Activated T-cell treated with anti-CD3 and anti-CD28 coated beads, Interleukin-2, amount 50 U/mL, for 72 hours (primary cell): ENCODE measurements around the gene RTN4RL1. TPM values are rescaled to one million over a fixed set of nuclear protein-coding genes. Genes with fewer than 3 reads are reported as not detected.

Experiments used
- ATAC-seq, 2 donors: fragments of 150-1000 bp; cut with Tn5 transposase; replicated peaks in 1 of 2; 2 replicates each; pipeline ENCODE4 v1.10.0; 2021; ENCODE audit warnings: moderate library complexity in 2 of 2, mild to moderate bottlenecking in 1 of 2
- DNase-seq, 2 donors: peaks; one replicate each; pipeline ENCODE4 v3.0.0; 2021 to 2022; ENCODE audit warnings: mixed read lengths in 1 of 2
- H3K27ac Mint-ChIP-seq: one replicate; pipeline ENCODE4 v1.8.0; 2022; ENCODE audit warnings: mild to moderate bottlenecking, moderate library complexity, mixed read lengths
- H3K27me3 Mint-ChIP-seq: one replicate; pipeline ENCODE4 v1.8.0; 2022; ENCODE audit warnings: low read depth, mixed read lengths
- H3K36me3 Mint-ChIP-seq, 2 donors: one replicate each; pipeline ENCODE4 v1.8.0; 2022; ENCODE audit warnings: mixed read lengths in 2 of 2, mild to moderate bottlenecking in 1 of 2; ENCODE audit not compliant: insufficient read depth in 2 of 2
- H3K4me1 Mint-ChIP-seq: one replicate; pipeline ENCODE4 v1.8.0; 2022; ENCODE audit warnings: low read depth, mixed read lengths
- H3K4me3 Mint-ChIP-seq, 2 donors: one replicate each; pipeline ENCODE4 v1.8.0; 2022; ENCODE audit warnings: mild to moderate bottlenecking in 2 of 2, mixed read lengths in 2 of 2, moderate library complexity in 2 of 2
- H3K9me3 Mint-ChIP-seq, 2 donors: one replicate each; pipeline ENCODE4 v1.8.0; 2022; ENCODE audit warnings: mixed read lengths in 2 of 2
- total RNA-seq, 2 donors: library from RNA; stranded (reverse); gene quantifications; one replicate each; pipeline ENCODE4 v1.2.3, GENCODE V29; 2022

RTN4RL1 gene
- total RNA-seq, 2 donors from 2014 or later, result 0.14 to 0.21 TPM

DNA sequence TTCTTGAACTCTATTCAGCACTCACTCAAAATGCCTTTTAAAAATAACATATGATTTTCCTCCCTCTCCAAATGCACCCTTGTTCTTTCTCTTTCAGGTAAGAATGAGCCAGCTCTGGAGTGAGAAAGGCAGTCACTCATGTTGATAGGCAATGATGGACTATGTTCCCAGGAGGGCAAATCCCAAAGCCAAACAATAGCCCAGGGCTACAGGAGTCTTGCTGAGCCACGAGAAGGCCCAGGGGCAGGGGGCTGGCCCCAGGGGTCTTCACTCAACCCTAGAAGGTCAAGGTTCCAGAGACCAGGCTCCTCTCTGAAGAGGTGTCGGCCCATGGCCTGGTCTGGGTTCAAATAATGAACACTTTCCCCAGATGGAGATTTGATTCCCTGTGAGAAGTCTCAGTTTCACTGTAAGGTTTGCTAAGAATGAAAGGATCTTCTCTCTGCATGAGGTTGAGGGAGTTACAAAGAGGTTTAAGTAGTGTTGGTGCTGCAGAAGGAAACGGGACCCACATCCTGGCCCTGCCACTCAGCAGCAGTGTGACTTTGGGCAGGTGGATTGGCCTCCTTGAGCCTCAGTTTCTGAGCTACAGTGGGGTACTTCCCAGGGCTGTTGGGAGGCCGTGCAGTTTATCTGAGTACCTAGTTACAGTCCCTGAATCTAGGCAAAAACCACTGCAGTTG, 49.0 kb downstream of the RTN4RL1 start:
- peak; percentile 72 to 82 for ATAC-seq
- H3K4me1 Mint-ChIP-seq, result peaks cover 30% of the 10 kb centered on the region
- peaks cover 1 to 2% of the 10 kb centered on the region in 2 donors for H3K36me3 Mint-ChIP-seq
- peak overlapping the region in 1 of 2 donors; percentile 84 for H3K4me3 Mint-ChIP-seq
- peaks cover 11% of the 10 kb centered on the region for H3K27me3 Mint-ChIP-seq
- no peak overlapping the region for H3K27ac Mint-ChIP-seq
- peak; percentile 11 to 28 for DNase-seq
- peaks cover 0 to 1% of the 10 kb centered on the region in 2 donors for H3K9me3 Mint-ChIP-seq

DNA sequence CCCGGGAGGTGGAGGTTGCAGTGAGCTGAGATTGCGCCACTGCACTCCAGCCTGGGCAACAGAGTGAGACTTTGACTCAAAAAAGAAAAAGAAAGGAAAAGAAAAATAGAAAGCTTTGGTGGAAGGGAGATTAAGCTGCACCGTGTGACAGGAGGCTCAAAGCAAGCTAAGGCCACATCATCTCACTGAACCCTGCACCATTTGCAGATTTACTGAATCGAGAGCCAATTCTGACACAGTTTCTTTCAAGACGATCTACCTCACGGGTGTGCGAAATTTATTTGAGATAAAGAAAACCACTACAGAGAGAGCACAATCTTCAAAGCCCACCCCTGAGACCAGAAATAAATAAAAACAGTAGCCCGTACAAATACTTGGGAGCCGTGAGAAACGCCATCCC, 49.6 kb downstream of the RTN4RL1 start:
- H3K27ac Mint-ChIP-seq, result peak overlapping the region; percentile 64
- H3K27me3 Mint-ChIP-seq, result peaks cover 16% of the 10 kb centered on the region
- peaks cover 5 to 7% of the 10 kb centered on the region in 2 donors for H3K36me3 Mint-ChIP-seq
- ATAC-seq (peak; percentile 52 to 82), DNase-seq (peak in 1 of 2 donors; percentile 7)
- peaks cover 30% of the 10 kb centered on the region for H3K4me1 Mint-ChIP-seq
- H3K4me3 Mint-ChIP-seq, result peak overlapping the region in 1 of 2 donors; percentile 84
- peaks cover 0 to 3% of the 10 kb centered on the region in 2 donors for H3K9me3 Mint-ChIP-seq

DNA sequence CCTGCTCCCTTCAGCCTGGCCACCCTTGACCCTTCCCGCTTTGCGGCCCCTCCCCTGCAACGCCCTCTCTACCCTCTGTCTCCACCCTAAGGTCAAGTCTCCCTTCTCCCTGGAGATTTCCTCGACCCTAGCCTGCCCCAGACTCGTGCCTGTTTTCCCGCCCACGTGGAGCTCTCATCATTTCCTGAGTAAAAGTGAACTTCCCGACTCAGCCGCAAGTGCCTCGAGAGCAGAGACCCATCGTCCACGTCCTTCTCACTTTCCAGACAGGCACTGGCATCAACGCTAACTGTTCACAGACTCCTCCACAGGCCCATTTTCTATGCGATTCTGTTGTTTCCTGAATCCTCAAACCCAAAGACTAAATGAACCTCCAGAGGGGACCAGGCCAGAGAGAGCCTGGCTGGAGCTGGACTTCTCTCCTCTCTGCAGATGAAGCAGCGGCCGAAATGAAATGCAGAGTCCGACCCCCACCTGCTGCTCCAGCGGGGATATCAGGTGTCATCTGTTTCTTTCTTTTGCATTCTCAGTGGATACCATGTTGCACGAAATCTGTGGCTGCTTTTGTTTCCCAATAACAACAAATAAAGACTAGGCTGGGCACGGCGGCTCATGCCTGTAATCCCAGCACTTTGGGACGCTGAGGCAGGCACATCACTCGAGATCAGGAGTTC, 52.5 kb downstream of the RTN4RL1 start:
- peak in 1 of 2 donors; percentile 11 for DNase-seq

DNA sequence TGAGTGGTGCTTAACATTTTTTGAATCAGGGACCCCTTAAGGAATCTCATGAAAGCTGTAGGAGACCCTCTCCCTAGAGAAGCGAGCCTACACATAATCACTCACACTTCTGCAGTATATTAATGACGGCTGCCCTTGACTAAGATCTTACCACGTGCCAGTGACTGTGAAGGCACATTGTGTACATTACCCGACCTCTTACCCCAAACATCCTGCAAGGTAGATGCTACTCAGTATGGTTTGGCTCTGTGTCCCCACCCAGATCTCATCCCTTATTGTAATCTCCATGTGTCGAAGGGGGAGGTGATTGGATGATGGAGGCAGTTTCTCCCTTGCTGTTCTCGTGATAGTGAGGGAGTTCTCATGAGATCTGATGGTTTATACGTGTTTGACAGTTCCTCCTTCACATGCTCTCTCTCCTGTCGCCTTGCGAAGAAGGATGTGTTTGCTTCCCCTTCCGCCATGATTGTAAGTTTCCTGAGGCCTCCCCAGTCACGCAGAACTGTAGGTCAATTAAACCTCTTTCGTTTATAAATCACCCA, 54.2 kb downstream of the RTN4RL1 start:
- DNase-seq, result no peak
- Mint-ChIP-seq H3K36me3 (peaks cover 10% of the 10 kb centered on the region in 2 donors), H3K4me3 (no peak overlapping the region), H3K27me3 (peaks cover 10% of the 10 kb centered on the region), H3K27ac (no peak overlapping the region), H3K9me3 (peaks cover 3 to 6% of the 10 kb centered on the region in 2 donors), H3K4me1 (peaks cover 37% of the 10 kb centered on the region)
- no peak for ATAC-seq

More for the DNA sequence above, 52.5 kb downstream of the RTN4RL1 start:
- no peak overlapping the region for H3K4me3 Mint-ChIP-seq
- peaks cover 10% of the 10 kb centered on the region in 2 donors for H3K36me3 Mint-ChIP-seq
- peaks cover 33% of the 10 kb centered on the region for H3K4me1 Mint-ChIP-seq
- peaks cover 10% of the 10 kb centered on the region for H3K27me3 Mint-ChIP-seq
- H3K9me3 Mint-ChIP-seq, result peaks cover 3 to 6% of the 10 kb centered on the region in 2 donors
- no peak overlapping the region for H3K27ac Mint-ChIP-seq
- ATAC-seq, result no peak

GRCh38 chr17:1969712-1970111, 55.4 kb downstream of the RTN4RL1 start:
- DNase-seq, result no peak
- H3K4me3 Mint-ChIP-seq, result no peak overlapping the region
- H3K9me3 Mint-ChIP-seq, result peaks cover 3 to 6% of the 10 kb centered on the region in 2 donors
- H3K27me3 Mint-ChIP-seq, result peaks cover 10% of the 10 kb centered on the region
- ATAC-seq, result no peak
- H3K4me1 Mint-ChIP-seq, result peaks cover 30% of the 10 kb centered on the region
- H3K27ac Mint-ChIP-seq, result no peak overlapping the region
- H3K36me3 Mint-ChIP-seq, result peaks cover 10% of the 10 kb centered on the region in 2 donors

DNA sequence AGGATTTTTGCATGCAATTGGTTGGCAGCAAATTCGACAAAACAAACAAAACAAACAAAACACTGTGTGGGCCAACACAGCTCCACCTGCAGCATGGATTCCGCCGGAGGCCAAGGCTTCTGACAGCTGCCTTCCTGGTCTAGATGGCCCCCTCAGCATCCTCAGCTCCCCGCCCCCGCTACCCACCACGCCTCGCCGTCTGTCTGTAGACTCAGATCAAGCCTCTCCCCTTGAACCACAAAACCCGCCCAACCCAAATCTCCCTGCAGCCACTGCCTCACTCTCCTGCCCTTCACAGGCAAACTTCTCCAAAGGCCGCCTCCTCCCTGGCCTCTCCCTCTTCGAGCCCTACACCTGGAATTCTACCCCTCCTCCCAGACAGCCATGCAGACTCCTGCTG, 57.9 kb downstream of the RTN4RL1 start:
- peaks cover 3 to 6% of the 10 kb centered on the region in 2 donors for H3K9me3 Mint-ChIP-seq
- no peak overlapping the region for H3K4me3 Mint-ChIP-seq
- H3K4me1 Mint-ChIP-seq, result peaks cover 15% of the 10 kb centered on the region
- peaks cover 10% of the 10 kb centered on the region in 2 donors for H3K36me3 Mint-ChIP-seq
- peak; percentile 63 to 75 for ATAC-seq
- H3K27me3 Mint-ChIP-seq, result peaks cover 10% of the 10 kb centered on the region
- DNase-seq, result peak; percentile 46 to 61
- H3K27ac Mint-ChIP-seq, result no peak overlapping the region

DNA sequence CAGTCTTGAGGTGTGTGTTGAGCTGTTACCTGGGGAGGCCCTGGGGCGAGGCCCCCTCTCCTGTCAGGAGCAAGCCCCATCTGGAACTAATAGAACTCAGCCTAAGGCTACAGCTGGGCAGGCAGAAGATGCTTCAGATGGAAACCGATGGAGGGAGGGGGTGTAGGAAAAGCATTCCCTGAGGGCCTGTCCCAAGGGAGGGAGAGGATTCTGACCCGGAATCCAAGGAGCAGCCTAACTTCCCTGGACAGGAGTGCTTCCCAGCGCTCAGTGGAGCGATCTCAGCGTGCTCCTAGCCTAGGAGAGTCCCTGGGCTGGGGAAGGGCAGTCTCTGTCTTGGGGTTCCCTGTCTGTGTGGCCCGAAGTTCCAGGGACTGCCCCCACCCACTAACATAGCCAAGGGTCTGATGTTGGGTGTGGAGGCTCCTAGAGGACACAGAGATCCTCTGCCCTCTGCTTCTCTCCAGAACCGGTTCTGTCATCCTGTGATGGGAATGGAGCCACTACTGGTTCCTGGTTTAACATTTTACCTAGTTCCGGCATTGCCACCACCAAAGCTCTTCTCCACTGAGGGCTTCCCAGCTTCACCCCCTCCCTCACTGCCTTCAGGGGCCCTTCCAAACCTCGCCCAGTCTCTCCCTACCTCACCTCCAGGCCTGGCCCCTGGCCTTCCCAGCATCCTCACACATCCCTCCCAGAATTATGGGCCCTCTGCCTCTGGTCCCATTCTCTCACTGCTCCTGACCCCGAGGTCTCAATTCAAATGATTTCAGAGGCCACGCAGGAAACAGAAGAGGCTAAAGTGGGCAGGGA, 58.7 kb downstream of the RTN4RL1 start:
- DNase-seq, result no peak
- no peak for ATAC-seq
- Mint-ChIP-seq H3K4me1 (peaks cover 14% of the 10 kb centered on the region), H3K36me3 (peaks cover 10% of the 10 kb centered on the region in 2 donors), H3K9me3 (peaks cover 3 to 6% of the 10 kb centered on the region in 2 donors), H3K4me3 (no peak overlapping the region), H3K27me3 (peaks cover 10% of the 10 kb centered on the region), H3K27ac (no peak overlapping the region)

- peaks cover 2% of the 10 kb centered on the region for H3K27me3 Mint-ChIP-seq
- H3K36me3 Mint-ChIP-seq, result peaks cover 4 to 6% of the 10 kb centered on the region in 2 donors
- peaks cover 14% of the 10 kb centered on the region for H3K4me1 Mint-ChIP-seq
- H3K9me3 Mint-ChIP-seq, result peaks cover 3% of the 10 kb centered on the region in 2 donors
- H3K27ac Mint-ChIP-seq, result no peak overlapping the region
- DNase-seq (no peak), ATAC-seq (no peak)
- H3K4me3 Mint-ChIP-seq, result no peak overlapping the region
Measured at GRCh38 chr17:1965556-1966273, 59.4 kb downstream of the RTN4RL1 start.

GRCh38 chr17:1963250-1963649, 61.9 kb downstream of the RTN4RL1 start:
- ATAC-seq, result no peak
- H3K27me3 Mint-ChIP-seq, result no peaks in the 10 kb centered on the region
- peaks cover 14% of the 10 kb centered on the region for H3K4me1 Mint-ChIP-seq
- no peak overlapping the region for H3K4me3 Mint-ChIP-seq
- H3K36me3 Mint-ChIP-seq, result no peaks in the 10 kb centered on the region
- no peaks in the 10 kb centered on the region for H3K9me3 Mint-ChIP-seq
- no peak for DNase-seq
- no peak overlapping the region for H3K27ac Mint-ChIP-seq

- no peaks in the 10 kb centered on the region for H3K27me3 Mint-ChIP-seq
- DNase-seq (no peak), ATAC-seq (no peak)
- no peak overlapping the region for H3K4me3 Mint-ChIP-seq
- H3K9me3 Mint-ChIP-seq, result no peaks in the 10 kb centered on the region
- H3K27ac Mint-ChIP-seq, result no peak overlapping the region
- no peaks in the 10 kb centered on the region for H3K4me1 Mint-ChIP-seq
- no peaks in the 10 kb centered on the region for H3K36me3 Mint-ChIP-seq
Measured at GRCh38 chr17:1961189-1961588, 63.9 kb downstream of the RTN4RL1 start.

DNA sequence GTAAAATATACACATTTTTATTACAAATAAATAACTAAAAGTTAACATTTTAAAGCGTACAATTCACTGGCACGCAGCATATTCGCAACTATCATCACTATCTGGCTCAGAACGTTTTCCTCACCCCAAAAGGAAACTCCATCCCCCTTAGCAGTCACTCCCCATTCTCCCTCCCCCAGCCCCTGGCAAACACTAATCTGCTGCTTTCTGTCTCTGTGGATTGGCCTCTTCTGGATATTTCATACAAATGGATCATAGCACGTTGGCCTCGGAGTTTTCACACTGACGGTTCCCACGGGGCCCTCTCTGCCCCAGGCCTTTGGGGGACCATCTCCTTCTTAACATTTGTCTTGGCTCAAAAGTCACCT, 64.6 kb downstream of the RTN4RL1 start:
- no peak overlapping the region for H3K27ac Mint-ChIP-seq
- H3K36me3 Mint-ChIP-seq, result no peaks in the 10 kb centered on the region
- no peaks in the 10 kb centered on the region for H3K9me3 Mint-ChIP-seq
- DNase-seq (no peak), ATAC-seq (no peak)
- H3K4me3 Mint-ChIP-seq, result no peak overlapping the region
- no peaks in the 10 kb centered on the region for H3K27me3 Mint-ChIP-seq
- no peaks in the 10 kb centered on the region for H3K4me1 Mint-ChIP-seq

GRCh38 chr17:1959871-1960544, 65.1 kb downstream of the RTN4RL1 start:
- no peaks in the 10 kb centered on the region for H3K27me3 Mint-ChIP-seq
- no peak overlapping the region for H3K27ac Mint-ChIP-seq
- no peaks in the 10 kb centered on the region for H3K4me1 Mint-ChIP-seq
- no peak for DNase-seq
- no peak for ATAC-seq
- H3K9me3 Mint-ChIP-seq, result no peaks in the 10 kb centered on the region
- no peak overlapping the region for H3K4me3 Mint-ChIP-seq
- no peaks in the 10 kb centered on the region for H3K36me3 Mint-ChIP-seq
